OCI-LY7 (cell line): Measurements from ENCODE around the gene LSAMP. TPM values are rescaled to one million over a fixed set of nuclear protein-coding genes. Genes with fewer than 3 reads are reported as not detected.

ENCODE experiments used
- BruUV-seq: library from RNA; stranded (reverse); fragments of 400-500 nt; replicated peaks from 2 replicates; lab custom pipeline; 2021; lab: Mats Ljungman, UMichigan
- CTCF ChIA-PET: fragments of 300-600 bp; sonication (Branson Sonifier 250); formaldehyde crosslinking; loops from one replicate; lab custom pipeline; 2022; ENCODE audit warnings: antibody characterized with exemption; ENCODE audit not compliant: unreplicated experiment; lab: Charles Lee
- POLR2A ChIA-PET: fragments of 300-600 bp; sonication (Branson Sonifier 250); formaldehyde crosslinking; loops from one replicate; lab custom pipeline; 2022; ENCODE audit warnings: antibody characterized with exemption; lab: Charles Lee
- DNase-seq: peaks from one replicate; pipeline ENCODE4 v3.0.0-alpha.2; 2015; ENCODE audit warnings: low spot score
- H2AFZ ChIP-seq: fragments of 200-600 bp; sonication (generic), shearing (Covaris generic); 2 replicates; pipeline ENCODE4 v1.6.1; 2014; ENCODE audit warnings: mild to moderate bottlenecking, antibody characterized with exemption, low read length, moderate library complexity
- H3K27ac ChIP-seq: fragments of 200-600 bp; sonication (generic); 2 replicates; pipeline ENCODE4 v1.5.1; 2014; ENCODE audit warnings: mixed run types, low read depth, mild to moderate bottlenecking, moderate library complexity, low read length, inconsistent platforms; ENCODE audit not compliant: poor library complexity, severe bottlenecking
- H3K36me3 ChIP-seq: fragments of 200-600 bp; sonication (generic); 2 replicates; pipeline ENCODE4 v1.6.1; 2014; ENCODE audit warnings: mild to moderate bottlenecking, antibody characterized with exemption, low read length, moderate library complexity, mixed read lengths; ENCODE audit not compliant: insufficient read depth
- H3K4me1 ChIP-seq: fragments of 200-600 bp; sonication (generic); 2 replicates; pipeline ENCODE4 v1.5.1; 2014; ENCODE audit warnings: mild to moderate bottlenecking, low read length; ENCODE audit not compliant: insufficient read depth, poor library complexity, severe bottlenecking
- H3K4me2 ChIP-seq: fragments of 200-600 bp; sonication (generic); 2 replicates; pipeline ENCODE4 v1.6.1; 2014; ENCODE audit warnings: mild to moderate bottlenecking, low read length
- H3K4me3 ChIP-seq: fragments of 200-600 bp; sonication (generic); 2 replicates; pipeline ENCODE4 v1.5.1; 2014; ENCODE audit warnings: mild to moderate bottlenecking, low read depth, low read length; ENCODE audit not compliant: poor library complexity, severe bottlenecking
- H3K79me2 ChIP-seq: fragments of 200-600 bp; sonication (generic); 2 replicates; pipeline ENCODE4 v1.6.1; 2016; ENCODE audit warnings: low read depth, mild to moderate bottlenecking, low read length, moderate library complexity, mixed read lengths; ENCODE audit not compliant: insufficient read depth
- H3K9me2 ChIP-seq: fragments of 200-600 bp; sonication (generic); 2 replicates; pipeline ENCODE4 v1.6.1; 2016; ENCODE audit warnings: mild to moderate bottlenecking, low read length, mixed read lengths; ENCODE audit not compliant: insufficient read depth
- H3K9me3 ChIP-seq: fragments of 200-600 bp; sonication (generic); 2 replicates; pipeline ENCODE4 v1.6.1; 2014; ENCODE audit warnings: mild to moderate bottlenecking, mixed run types, low read length, mixed read lengths
- H4K20me1 ChIP-seq: fragments of 200-600 bp; sonication (generic); 2 replicates; pipeline ENCODE4 v1.6.1; 2014; ENCODE audit warnings: mild to moderate bottlenecking, antibody characterized with exemption, low read length, moderate library complexity, mixed read lengths; ENCODE audit not compliant: insufficient read depth
- EZH2phosphoT487 ChIP-seq: fragments of 200-600 bp; sonication (generic); IDR thresholded peaks from 2 replicates; pipeline ENCODE4 v1.6.1; 2018; ENCODE audit warnings: low read depth, borderline replicate concordance, mild to moderate bottlenecking, mixed run types, antibody characterized with exemption, low read length, moderate library complexity, mixed read lengths
- intact Hi-C: fragments of 100-400 bp; cut with micrococcal nuclease; formaldehyde crosslinking; loops from one replicate; pipeline ENCODE4 v1.10.0; 2022; ENCODE audit not compliant: unreplicated experiment
- total RNA-seq, 2 experiments: library from RNA; depleted of rRNA in 1 of 2; stranded (reverse); fragments of >200 nt in 1 of 2; shearing (Covaris generic) in 1 of 2; gene quantifications; 2 replicates each; pipeline ENCODE4 v1.2.3, GENCODE V29; 2014 to 2022
- TF ChIP-seq, protein P1 (sequence below): fragments of 200-600 bp; sonication (generic); conservative IDR thresholded peaks from 2 replicates; pipeline ENCODE4 v1.5.1; 2014; ENCODE audit warnings: mild to moderate bottlenecking, antibody characterized with exemption, low read length, moderate library complexity, mixed read lengths

The LSAMP gene
- total RNA-seq, 2 experiments from 2014 or later = 1.4 TPM; not detected in 1

DNA sequence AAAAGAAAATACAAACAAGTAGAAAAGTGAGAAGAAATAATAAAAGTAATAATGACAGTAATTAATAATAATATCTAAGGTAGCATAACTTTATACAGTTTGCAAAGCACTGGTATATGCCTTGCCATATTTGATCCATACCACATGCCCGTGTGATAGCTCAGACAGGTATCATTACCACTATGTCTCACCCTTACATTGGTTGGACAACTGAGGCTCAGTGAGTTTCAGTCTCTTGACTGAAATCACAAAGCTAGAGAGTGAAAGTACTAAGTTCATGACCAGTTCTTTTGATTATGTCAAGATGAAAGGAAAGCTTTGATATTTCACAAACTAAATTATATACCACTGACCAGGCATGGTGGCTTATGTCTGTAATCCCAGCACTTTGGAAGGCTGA lies 413.1 kb downstream of the LSAMP start:
- Histone ChIP-seq H3K27ac (no peak overlapping the region), H2AFZ (no peak overlapping the region), H4K20me1 (no peaks in the 10 kb centered on the region), H3K36me3 (no peaks in the 10 kb centered on the region), H3K9me2 (no peaks in the 10 kb centered on the region), H3K4me1 (no peaks in the 10 kb centered on the region), H3K79me2 (no peaks in the 10 kb centered on the region), H3K4me2 (no peak overlapping the region), H3K4me3 (no peak overlapping the region), H3K9me3 (no peaks in the 10 kb centered on the region)
- BruUV-seq = no TSS peak
- no peak for DNase-seq
- no peak for TF ChIP-seq EZH2phosphoT487
- TF ChIP-seq, protein P1, sequence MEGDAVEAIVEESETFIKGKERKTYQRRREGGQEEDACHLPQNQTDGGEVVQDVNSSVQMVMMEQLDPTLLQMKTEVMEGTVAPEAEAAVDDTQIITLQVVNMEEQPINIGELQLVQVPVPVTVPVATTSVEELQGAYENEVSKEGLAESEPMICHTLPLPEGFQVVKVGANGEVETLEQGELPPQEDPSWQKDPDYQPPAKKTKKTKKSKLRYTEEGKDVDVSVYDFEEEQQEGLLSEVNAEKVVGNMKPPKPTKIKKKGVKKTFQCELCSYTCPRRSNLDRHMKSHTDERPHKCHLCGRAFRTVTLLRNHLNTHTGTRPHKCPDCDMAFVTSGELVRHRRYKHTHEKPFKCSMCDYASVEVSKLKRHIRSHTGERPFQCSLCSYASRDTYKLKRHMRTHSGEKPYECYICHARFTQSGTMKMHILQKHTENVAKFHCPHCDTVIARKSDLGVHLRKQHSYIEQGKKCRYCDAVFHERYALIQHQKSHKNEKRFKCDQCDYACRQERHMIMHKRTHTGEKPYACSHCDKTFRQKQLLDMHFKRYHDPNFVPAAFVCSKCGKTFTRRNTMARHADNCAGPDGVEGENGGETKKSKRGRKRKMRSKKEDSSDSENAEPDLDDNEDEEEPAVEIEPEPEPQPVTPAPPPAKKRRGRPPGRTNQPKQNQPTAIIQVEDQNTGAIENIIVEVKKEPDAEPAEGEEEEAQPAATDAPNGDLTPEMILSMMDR = no peak
- intact Hi-C loops = no loop called here
- ChIA-PET POLR2A (interaction anchor here (0.7 to 1.4 kb wide), 2 partner anchors 11 to 97 kb away, joined by 3 read pairs; no protein-coding TSS in a partner anchor), CTCF (no interaction called here)

DNA sequence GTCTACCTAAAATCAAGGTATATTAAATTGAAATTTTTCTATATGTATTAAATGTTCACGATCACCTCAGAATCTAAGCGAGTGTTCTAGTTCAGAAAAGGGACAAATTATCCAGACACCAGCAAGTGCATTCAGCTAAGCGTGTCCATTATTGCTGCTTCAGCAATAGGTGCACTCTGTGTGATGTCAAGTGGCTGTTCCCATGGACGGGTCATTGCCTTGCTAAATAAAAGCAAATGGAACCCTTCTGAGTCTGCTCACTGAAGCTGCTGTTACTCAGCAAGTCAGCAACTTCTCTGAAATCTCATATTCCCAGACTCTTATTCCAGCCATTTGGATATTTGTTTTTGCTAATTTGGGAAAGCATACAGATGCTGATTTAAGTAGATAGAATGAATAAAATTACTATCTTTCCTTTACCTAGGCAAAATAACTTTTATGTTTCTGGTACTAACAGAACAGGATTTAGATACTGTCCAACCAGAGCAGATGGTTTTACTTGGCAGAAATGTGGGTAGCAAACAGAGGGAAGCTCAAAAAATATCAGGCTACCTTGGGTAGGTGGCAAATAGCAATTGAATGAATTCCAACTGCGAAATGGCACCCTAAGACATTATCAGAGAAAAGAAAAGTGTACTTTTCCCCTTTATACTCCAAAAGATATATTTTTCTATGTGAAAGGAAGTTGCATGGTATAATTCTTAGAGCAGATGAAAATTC lies 415.0 kb downstream of the LSAMP start:
- Histone ChIP-seq H3K36me3 (no peaks in the 10 kb centered on the region), H3K79me2 (no peaks in the 10 kb centered on the region), H3K9me3 (no peaks in the 10 kb centered on the region), H4K20me1 (no peaks in the 10 kb centered on the region), H3K4me1 (no peaks in the 10 kb centered on the region), H3K4me2 (no peak overlapping the region), H3K27ac (no peak overlapping the region), H3K9me2 (no peaks in the 10 kb centered on the region), H3K4me3 (no peak overlapping the region), H2AFZ (no peak overlapping the region)
- DNase-seq = no peak
- BruUV-seq = no TSS peak
- POLR2A ChIA-PET = interaction anchor here (0.5 kb wide), 1 partner anchor 1948 kb away, joined by 4 read pairs; no protein-coding TSS in a partner anchor
- CTCF ChIA-PET = no interaction called here
- intact Hi-C loops = no loop called here
- TF ChIP-seq EZH2phosphoT487 = no peak
- TF ChIP-seq, protein P1 = no peak

DNA sequence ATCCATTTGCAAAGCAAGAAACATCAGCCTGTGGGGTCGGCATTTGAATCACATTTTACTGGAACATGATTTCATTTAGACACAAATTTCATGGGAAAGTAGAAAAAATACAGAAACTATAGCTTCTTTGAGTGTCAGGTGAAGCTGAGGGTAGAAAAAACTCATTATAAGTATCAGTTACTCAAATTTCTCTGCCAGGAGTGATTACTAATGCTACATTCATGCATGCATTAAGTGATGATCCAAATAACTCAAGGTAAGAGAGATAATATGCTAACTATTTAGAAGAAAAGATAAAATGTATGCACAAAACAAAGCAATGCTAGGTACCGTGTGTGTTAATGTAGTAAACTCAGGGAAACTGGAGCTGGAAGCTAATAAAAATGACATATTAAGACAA lies 416.0 kb downstream of the LSAMP start:
- Histone ChIP-seq H3K27ac (no peak overlapping the region), H3K79me2 (no peaks in the 10 kb centered on the region), H3K4me3 (no peak overlapping the region), H3K9me2 (no peaks in the 10 kb centered on the region), H4K20me1 (no peaks in the 10 kb centered on the region), H3K36me3 (no peaks in the 10 kb centered on the region), H3K4me2 (no peak overlapping the region), H2AFZ (no peak overlapping the region), H3K9me3 (no peaks in the 10 kb centered on the region), H3K4me1 (no peaks in the 10 kb centered on the region)
- intact Hi-C loops = no loop called here
- CTCF ChIA-PET = no interaction called here
- DNase-seq = no peak
- no peak for TF ChIP-seq EZH2phosphoT487
- TF ChIP-seq, protein P1 = no peak
- POLR2A ChIA-PET = interaction anchor here (0.6 kb wide), 1 partner anchor 55 kb away, joined by 6 read pairs; no protein-coding TSS in a partner anchor
- BruUV-seq = no TSS peak
